HG03575 (cell line): Measurements from ENCODE around the gene LCP1.

Source experiments
- ATAC-seq: cut with Tn5 transposase; IDR thresholded peaks from one replicate; pipeline ENCODE4 v1.9.1; 2021; ENCODE audit not compliant: unreplicated experiment, insufficient number of reproducible peaks, low FRiP score; ENCODE audit errors: extremely low read depth

The LCP1 gene

GRCh38 chr13:46136688-46137087 is 45.3 kb downstream of the LCP1 start:
- no peak for ATAC-seq

DNA sequence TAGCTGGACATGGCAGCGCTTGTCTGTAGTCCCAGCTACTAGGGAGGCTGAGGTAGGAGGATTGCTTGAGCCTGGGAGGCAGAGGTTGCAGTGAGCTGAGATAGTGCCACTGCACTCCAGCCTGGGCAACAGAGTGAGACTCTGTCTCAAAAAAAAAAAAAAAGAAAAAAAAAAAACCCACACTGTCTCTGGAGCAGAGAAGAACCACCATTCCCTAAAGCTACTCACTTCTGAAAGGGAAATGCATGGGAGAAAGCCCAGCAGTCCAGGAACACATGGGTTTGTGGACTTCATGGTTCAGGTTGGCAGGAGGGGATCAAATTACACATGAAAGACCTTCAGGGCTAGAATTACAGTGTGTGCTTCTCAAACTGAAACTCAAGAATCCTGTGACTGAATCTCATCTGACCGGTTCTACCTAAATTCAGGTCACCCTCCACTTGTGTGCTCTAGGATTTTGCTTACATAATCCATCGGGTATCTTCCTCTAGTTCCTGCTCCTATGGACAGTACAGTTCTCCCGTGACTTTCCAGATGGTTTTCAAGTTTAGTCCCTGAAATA is 46.9 kb downstream of the LCP1 start:
- ATAC-seq = no peak

DNA sequence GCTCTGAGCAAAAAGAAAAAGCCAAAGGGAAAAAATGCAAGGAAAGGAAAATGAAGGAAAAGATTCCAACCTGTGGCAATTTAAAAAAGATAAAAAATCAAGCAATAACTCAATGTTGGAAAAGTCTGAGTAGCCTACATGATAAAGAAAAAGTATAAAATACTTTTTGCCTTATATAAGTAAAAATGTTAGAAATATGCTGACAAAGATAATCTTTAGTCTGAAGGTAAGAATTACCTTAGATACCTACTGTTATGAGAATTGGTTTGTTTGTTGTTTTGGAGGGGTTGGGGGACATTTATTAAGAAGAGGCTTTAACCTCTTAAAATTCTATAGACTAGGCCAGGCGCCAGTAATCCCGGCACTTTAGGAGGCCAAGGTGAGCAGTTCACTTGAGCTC is 47.5 kb downstream of the LCP1 start:
- ATAC-seq = no peak

DNA sequence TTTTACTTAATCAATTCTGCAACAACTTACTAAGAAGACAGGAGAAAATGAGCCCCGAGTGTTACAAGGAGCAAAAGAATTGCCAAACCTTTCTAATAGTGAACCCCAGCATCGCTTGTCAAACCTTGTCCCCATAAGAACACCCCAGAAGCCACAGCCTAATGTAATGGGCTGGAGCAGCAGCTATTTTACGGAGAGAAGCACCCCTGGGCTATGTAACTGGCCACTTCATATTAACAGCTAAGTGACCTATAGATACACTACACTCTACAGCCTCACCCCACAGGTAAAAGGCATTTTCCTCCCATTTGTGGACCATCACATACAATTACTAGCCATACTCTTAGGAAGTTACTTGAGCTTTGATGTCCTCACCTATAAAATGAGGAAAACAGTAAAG is 49.9 kb downstream of the LCP1 start:
- ATAC-seq = no peak

- ATAC-seq = no peak
These were observed 50.3 kb downstream of the LCP1 start for GRCh38 chr13:46131705-46132104.

DNA sequence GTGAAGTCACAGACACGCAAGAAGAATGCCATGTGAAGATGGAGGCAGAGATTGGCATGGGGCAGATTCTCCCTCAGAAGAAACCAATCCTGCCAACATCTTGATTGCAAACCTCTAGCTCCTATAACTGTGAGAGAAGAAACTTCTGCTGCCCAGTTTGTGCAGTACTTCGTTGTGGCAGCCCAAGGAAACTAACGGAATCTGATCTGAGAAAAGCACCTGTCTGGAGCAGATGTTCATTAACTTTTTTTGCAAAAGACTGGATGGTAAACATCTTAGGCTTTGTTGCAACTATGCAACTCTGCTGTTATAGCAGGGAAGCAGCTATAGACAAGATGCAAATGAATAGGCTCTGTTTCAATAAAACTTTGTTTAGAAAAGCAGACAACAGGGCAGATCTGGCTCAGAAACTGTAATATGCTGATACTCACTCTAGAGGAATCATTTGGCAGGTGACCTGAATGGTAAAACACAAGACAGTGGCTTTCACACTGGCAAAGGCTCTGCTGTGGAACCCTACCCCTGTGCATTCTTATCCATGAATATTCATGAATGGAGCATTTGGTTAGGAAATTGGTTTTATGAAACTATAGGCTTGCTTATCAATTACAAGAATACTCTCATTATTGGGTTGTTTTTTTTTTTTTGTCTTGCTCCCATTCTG is 51.9 kb downstream of the LCP1 start:
- no peak for ATAC-seq

DNA sequence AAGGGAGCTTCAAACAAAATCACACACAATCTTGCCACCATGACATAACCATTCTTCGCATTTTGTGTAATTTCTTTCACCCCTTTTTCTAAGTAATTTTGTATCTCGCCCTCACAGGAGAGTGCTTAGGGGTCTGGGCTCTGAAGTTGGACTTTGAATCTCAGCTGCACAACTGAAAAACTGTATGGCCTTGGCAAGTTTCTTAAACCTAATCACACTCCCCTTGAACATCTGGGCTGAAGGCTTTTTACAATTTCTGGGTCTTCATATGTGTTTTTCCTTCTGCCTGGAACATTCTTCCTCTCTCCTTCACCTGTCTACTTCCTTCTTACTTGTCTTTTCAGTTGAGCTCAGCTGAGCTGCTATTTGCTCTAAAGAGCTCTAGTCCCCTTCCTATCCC is 52.9 kb downstream of the LCP1 start:
- no peak for ATAC-seq

DNA sequence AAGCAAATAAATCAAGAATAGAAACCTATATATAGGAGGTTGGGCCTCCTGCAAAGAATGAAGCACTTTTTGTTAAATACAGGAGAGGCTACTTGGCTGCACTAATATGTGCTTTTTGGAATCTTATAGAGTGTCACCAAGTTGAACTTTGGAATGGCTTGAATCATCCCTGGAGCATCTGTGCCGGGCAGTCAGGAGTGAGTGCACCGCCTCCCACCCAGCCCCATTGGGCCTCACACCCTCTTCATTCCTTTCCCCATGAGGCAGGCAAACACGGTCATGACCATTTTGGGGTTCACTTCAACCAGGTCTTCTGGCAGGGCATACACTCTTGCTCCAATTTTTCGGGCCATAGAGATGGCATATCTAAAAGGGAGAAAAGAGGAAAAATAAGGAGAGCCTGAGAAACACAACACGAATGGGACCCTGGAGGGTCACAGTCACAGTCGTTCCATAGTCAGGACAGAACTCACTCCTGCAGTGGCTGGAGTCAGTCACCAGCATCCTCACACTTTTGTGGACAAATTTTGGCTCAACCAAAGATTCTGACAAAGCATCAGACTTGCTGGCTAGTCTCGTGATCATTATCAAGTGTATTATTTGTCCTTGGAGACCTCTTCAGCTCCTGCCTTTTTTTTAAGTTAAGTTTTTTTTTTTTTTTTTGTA is 54.5 kb downstream of the LCP1 start:
- no peak for ATAC-seq

GRCh38 chr13:46126552-46127357 is 55.2 kb downstream of the LCP1 start:
- no peak for ATAC-seq

GRCh38 chr13:46126056-46126455 is 55.9 kb downstream of the LCP1 start:
- no peak for ATAC-seq

- no peak for ATAC-seq
These were observed 56.7 kb downstream of the LCP1 start for GRCh38 chr13:46124967-46125933.

- no peak for ATAC-seq
These were observed 57.4 kb downstream of the LCP1 start for GRCh38 chr13:46124531-46124966.

DNA sequence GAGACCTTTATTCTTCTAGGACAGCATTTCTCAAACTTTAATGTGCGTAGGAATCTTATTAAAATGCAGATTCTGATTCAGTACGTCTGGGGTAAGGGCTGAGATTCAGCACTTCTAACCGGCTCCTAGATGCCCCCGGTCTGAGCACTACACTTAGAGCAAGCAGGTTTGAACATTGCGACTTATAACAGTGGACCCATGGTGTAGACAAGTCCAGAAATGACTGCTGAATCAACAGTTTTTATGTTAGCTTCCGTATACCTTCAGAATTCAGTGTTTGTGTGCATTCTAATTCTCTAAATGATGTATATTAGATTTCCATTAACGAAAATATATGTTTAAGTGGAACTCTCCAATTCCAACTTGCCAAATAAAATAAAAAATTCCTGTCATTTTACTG is 59.7 kb downstream of the LCP1 start:
- ATAC-seq = no peak

- ATAC-seq = no peak
These were observed 60.3 kb downstream of the LCP1 start for GRCh38 chr13:46121597-46122163.

DNA sequence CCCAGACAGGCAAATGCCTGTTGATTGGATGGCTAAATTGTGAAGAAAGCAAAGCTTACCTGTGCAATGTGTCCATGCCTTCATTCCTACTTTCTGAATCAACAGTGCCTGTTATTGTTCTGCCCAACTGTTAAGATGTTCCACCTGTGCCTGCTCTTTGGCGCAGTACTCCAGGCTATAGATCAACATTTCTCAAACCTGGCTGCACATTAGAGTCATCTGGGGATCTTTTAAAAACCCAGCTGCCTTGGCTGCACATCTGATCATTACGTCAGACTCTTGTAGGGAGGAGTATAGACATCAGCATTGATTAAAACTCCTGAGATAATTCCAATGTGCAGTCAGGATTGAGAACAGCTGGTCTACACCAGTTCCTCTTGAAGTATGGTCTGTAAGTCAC is 60.9 kb downstream of the LCP1 start:
- ATAC-seq = no peak

DNA sequence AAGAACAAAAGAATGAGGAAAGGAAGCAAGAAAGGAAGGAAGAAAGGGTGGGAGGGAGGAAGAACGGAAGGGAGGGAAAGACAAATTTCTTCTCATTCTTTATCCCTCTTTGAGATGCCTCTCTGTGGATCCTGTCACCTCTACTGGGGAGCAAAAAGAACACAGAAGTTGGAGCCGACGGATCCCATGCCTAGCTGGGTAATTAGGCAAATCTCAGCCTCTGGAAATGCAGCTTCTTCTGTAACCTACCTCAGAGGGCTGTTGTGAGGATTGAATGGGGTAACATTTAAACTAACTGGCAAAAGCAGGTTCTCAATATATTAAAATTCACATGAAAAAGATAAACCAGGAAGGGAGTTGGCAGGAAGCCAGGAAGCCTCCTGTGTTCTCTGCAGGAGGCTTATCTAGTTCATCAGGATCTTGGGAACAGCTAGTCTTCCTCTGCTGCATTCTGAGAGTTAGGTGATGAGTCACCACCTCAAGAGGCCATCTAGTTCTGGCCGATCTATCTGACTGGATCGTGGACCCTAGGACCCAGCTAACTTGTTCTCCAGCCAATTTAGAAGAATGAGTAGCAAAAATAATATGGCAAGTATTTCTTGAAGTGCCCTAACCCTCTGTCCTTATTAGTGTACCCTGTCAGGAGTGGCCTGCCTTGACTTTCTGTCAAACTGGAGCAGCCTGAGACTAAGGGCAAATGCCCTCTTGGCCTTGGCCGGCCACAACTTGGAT is 61.9 kb downstream of the LCP1 start:
- no peak for ATAC-seq

DNA sequence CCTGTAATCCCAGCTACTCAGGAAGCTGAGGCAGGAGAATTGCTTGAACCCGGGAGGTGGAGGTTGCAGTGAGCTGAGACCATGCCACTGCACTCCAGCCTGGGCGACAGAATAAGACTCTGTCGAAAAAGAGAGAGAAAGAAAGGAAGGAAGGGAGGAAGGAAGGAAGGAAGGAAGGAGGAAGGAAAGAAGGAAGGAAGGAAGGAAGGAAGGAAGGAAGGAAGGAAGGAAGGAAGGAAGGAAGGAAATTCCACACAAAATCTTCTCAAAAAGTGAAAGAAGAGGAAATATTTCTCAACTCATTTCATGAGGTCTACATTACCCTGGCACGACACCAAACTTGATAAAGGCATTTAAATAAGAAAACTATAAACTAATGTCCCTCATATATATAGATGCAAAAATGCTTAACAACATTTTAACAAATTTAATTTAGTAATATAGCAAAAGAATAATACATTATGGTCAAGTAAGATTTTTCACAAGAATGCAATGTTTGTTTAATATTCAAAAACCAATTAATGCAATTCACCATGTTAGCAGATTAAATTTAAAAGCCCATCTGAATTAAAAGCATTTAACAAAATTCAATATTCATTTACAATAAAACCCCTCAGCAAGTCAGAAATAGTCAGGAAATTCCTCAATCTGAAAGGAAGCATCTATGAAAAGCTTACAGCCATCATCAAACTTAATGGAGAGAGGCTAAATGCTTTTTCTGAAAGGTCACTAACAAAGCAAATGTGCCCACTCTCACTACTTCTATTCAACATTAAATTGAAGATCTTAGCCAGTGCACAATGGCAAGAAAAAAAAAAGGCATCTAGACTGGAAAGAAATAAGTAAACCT is 65.1 kb downstream of the LCP1 start:
- no peak for ATAC-seq
